ENCODE measurements around the gene ADARB2.
"Not testable (repeated sequence)": the region's sequence is repeated elsewhere in the genome, so short reads cannot be mapped to it uniquely, and the experiment has no call there.

ADARB2 gene

DNA sequence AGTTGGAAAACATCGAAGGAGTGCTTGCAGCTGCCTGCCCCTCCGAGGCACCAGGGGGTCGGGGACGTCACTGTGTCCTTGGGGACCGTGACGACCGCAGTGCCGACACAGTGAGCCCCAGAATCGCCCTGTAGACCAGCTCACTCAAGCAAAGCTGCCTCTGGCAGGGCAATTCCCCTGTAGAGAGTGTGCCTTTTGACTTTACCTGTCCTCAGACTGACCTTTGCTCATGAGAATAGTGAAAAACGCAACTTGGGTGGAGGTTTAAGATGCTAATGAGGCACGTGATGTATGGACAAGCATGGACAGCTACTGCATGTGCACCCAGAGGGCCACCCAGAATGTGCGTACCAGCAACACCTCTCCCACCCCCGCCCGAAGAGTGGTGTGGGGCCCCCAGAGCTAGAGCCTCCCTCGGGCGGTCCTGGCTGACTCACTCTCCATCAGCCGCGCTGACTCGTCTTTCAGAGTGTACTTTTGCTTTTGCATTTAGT, 271.9 kb downstream of the ADARB2 start:
- in situ Hi-C loops (cut with MboI; ENCODE audit: low sequenced_read_pairs) = no loop called here
- Histone ChIP-seq H3K27me3 (ENCODE audit: low read depth) (no peaks in the 10 kb centered on the region), H3K4me3 (no peak overlapping the region), H3K4me1 (no peaks in the 10 kb centered on the region), H3K9me3 (no peaks in the 10 kb centered on the region), H3K36me3 (replicated peaks) (no peaks in the 10 kb centered on the region)
- no peak for DNase-seq (ENCODE audit: low spot score in 2 of 2)

- Histone ChIP-seq H3K36me3 (replicated peaks) (no peaks in the 10 kb centered on the region), H3K4me3 (no peak overlapping the region), H3K27me3 (ENCODE audit: low read depth) (no peaks in the 10 kb centered on the region), H3K4me1 (no peaks in the 10 kb centered on the region), H3K9me3 (no peaks in the 10 kb centered on the region)
- no peak for DNase-seq (ENCODE audit: low spot score in 2 of 2)
- in situ Hi-C loops (cut with MboI; ENCODE audit: low sequenced_read_pairs) = no loop called here
Measured at GRCh38 chr10:1464881-1465417, 272.4 kb downstream of the ADARB2 start.

GRCh38 chr10:1463971-1464370, 273.4 kb downstream of the ADARB2 start:
- H3K36me3 ChIP-seq (replicated peaks); in situ Hi-C loops (cut with MboI; ENCODE audit: low sequenced_read_pairs); DNase-seq (ENCODE audit: low spot score in 2 of 2); H3K9me3 ChIP-seq; H3K4me1 ChIP-seq; H3K27me3 ChIP-seq (ENCODE audit: low read depth); H3K4me3 ChIP-seq: not testable (repeated sequence)

- in situ Hi-C loops (cut with MboI; ENCODE audit: low sequenced_read_pairs) = no loop called here
- H3K4me3 ChIP-seq = no peak overlapping the region
- no peaks in the 10 kb centered on the region for H3K4me1 ChIP-seq
- DNase-seq (ENCODE audit: low spot score in 2 of 2) = no peak
- H3K36me3 ChIP-seq (replicated peaks) = no peaks in the 10 kb centered on the region
- no peaks in the 10 kb centered on the region for H3K9me3 ChIP-seq
- no peaks in the 10 kb centered on the region for H3K27me3 ChIP-seq (ENCODE audit: low read depth)
Measured at GRCh38 chr10:1462994-1463633, 274.2 kb downstream of the ADARB2 start.

DNA sequence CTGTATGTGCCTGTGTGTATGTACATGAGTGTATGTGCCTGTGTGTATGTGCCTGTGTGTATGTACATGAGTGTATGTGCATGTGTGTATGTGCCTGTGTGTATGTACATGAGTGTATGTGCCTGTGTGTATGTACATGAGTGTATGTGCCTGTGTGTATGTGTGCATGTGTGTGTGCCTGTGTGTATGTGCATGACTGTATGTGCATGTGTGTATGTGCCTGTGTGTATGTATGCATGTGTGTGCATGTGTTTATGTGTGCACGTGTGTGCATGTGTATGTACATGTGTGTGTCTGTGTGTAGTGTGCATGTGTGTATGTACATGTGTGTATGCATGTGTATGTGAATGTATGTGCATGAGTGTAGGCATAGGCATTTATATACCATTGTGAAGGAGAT, 274.8 kb downstream of the ADARB2 start:
- H3K9me3 ChIP-seq = no peaks in the 10 kb centered on the region
- no peaks in the 10 kb centered on the region for H3K36me3 ChIP-seq (replicated peaks)
- H3K4me3 ChIP-seq = no peak overlapping the region
- no peaks in the 10 kb centered on the region for H3K4me1 ChIP-seq
- DNase-seq (ENCODE audit: low spot score in 2 of 2) = no peak
- in situ Hi-C loops (cut with MboI; ENCODE audit: low sequenced_read_pairs) = no loop called here
- H3K27me3 ChIP-seq (ENCODE audit: low read depth) = no peaks in the 10 kb centered on the region

GRCh38 chr10:1462032-1462431, 275.3 kb downstream of the ADARB2 start:
- Histone ChIP-seq H3K4me1 (no peaks in the 10 kb centered on the region), H3K4me3 (no peak overlapping the region), H3K9me3 (no peaks in the 10 kb centered on the region), H3K36me3 (replicated peaks) (no peaks in the 10 kb centered on the region), H3K27me3 (ENCODE audit: low read depth) (no peaks in the 10 kb centered on the region)
- in situ Hi-C loops (cut with MboI; ENCODE audit: low sequenced_read_pairs) = no loop called here
- DNase-seq (ENCODE audit: low spot score in 2 of 2) = no peak

DNA sequence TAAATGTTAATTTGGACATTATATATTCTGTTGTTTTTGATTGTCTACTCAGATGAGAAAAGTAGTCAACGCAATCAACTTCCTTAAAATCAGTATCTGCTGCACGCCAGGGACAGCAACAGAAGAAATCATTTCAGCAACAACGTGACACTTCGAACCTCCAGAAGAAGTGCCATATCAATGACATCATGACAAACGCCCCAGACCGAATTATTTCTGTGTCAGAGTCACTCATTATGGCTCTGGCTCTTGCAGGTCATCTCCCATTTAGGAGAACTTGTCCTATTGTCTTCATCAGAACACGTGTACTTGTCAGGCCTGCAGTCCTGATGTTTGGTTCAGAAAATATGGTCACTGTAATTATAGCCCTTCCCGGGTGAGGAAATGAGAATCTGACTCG, 276.3 kb downstream of the ADARB2 start:
- Histone ChIP-seq H3K9me3 (no peaks in the 10 kb centered on the region), H3K27me3 (ENCODE audit: low read depth) (no peaks in the 10 kb centered on the region), H3K4me3 (no peak overlapping the region), H3K36me3 (replicated peaks) (no peaks in the 10 kb centered on the region), H3K4me1 (no peaks in the 10 kb centered on the region)
- DNase-seq (ENCODE audit: low spot score in 2 of 2) = no peak
- in situ Hi-C loops (cut with MboI; ENCODE audit: low sequenced_read_pairs) = no loop called here

DNA sequence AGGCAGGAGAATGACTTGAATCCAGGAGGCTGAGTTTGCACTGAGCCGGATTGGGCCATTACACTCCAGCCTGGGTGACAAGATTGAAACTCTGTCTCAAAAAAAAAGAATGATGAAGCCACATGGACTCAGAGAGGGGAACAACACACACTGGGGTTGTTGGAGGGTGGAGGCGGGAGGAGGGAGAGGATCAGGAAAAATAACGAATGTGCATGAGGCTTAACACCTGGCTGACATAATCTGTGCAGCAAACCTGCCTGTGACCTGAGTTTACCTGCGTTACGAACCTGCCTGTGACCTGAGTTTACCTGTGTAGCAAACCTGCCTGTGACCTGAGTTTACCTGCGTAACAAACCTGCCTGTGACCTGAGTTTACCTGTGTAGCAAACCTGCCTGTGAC, 277.7 kb downstream of the ADARB2 start:
- H3K4me1 ChIP-seq; H3K27me3 ChIP-seq (ENCODE audit: low read depth); H3K9me3 ChIP-seq; H3K4me3 ChIP-seq; in situ Hi-C loops (cut with MboI; ENCODE audit: low sequenced_read_pairs); DNase-seq (ENCODE audit: low spot score in 2 of 2); H3K36me3 ChIP-seq (replicated peaks): not testable (repeated sequence)

DNA sequence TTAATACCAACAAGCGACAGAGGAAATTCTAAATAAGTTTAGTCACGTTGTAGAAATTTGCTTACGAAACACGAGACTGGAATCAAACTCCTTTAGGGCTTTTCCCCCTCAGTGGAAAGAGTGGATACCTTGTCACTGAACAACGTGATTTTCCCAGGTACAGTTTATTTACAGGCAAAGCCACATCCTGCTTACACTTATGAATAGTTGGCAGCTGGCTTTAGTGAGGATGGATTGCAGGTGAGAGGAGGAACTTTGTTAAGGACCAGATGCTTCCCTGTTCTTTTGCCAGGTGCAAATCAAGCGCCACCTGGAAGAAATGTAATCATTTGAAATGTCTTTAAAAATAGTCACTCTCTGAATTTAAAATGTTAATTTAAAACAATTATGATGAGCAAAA, 282.4 kb downstream of the ADARB2 start:
- Histone ChIP-seq H3K9me3 (no peaks in the 10 kb centered on the region), H3K4me3 (no peak overlapping the region), H3K4me1 (no peaks in the 10 kb centered on the region), H3K27me3 (ENCODE audit: low read depth) (no peaks in the 10 kb centered on the region), H3K36me3 (replicated peaks) (no peaks in the 10 kb centered on the region)
- in situ Hi-C loops (cut with MboI; ENCODE audit: low sequenced_read_pairs) = no loop called here
- no peak for DNase-seq (ENCODE audit: low spot score in 2 of 2)

GRCh38 chr10:1454428-1454827, 282.9 kb downstream of the ADARB2 start:
- Histone ChIP-seq H3K4me3 (no peak overlapping the region), H3K9me3 (no peaks in the 10 kb centered on the region), H3K27me3 (ENCODE audit: low read depth) (no peaks in the 10 kb centered on the region), H3K36me3 (replicated peaks) (no peaks in the 10 kb centered on the region), H3K4me1 (no peaks in the 10 kb centered on the region)
- no peak for DNase-seq (ENCODE audit: low spot score in 2 of 2)
- in situ Hi-C loops (cut with MboI; ENCODE audit: low sequenced_read_pairs) = no loop called here

DNA sequence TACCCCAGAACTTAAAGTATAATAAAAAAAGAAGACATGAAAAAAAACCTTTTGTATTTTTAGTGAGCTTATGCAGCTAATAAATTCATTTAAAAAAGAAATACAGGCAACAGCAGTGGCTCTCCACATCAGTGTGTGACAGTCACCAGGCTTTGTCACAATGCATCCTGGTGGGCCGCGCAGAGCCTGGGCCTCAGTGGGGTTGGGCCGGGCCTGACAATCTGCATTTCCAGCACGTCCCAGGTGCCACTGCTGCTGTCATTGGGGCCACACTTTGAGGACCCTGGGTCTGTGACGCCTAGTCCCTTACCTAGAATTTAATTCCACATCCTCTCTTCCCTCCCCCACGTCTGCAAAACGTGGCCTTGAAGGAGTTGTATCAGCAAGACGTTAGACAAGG, 284.5 kb downstream of the ADARB2 start:
- no peak for DNase-seq (ENCODE audit: low spot score in 2 of 2)
- no peaks in the 10 kb centered on the region for H3K36me3 ChIP-seq (replicated peaks)
- no peaks in the 10 kb centered on the region for H3K27me3 ChIP-seq (ENCODE audit: low read depth)
- H3K4me3 ChIP-seq = no peak overlapping the region
- in situ Hi-C loops (cut with MboI; ENCODE audit: low sequenced_read_pairs) = no loop called here
- no peaks in the 10 kb centered on the region for H3K9me3 ChIP-seq
- no peaks in the 10 kb centered on the region for H3K4me1 ChIP-seq

DNA sequence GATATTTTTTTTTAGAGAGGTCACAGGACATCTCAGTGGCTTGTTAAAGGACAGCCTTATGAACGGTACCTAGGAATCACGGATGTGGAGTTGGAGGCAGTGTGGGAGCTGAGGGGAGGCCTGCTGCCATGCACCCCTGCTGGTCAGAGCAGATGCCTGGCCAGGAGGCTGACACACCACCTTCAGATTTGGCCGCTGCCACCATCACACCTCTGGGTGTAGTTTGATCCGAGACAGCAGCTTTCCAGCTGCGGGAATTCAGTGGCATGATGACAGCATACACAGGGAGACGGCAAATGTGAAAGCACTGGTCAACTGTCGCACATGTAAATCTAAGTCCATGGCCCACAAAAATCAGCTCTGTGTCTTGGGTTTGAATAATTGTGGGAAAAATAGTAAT, 285.4 kb downstream of the ADARB2 start:
- no peak overlapping the region for H3K4me3 ChIP-seq
- no peaks in the 10 kb centered on the region for H3K4me1 ChIP-seq
- no peaks in the 10 kb centered on the region for H3K36me3 ChIP-seq (replicated peaks)
- DNase-seq (ENCODE audit: low spot score in 2 of 2) = no peak
- H3K27me3 ChIP-seq (ENCODE audit: low read depth) = no peaks in the 10 kb centered on the region
- no peaks in the 10 kb centered on the region for H3K9me3 ChIP-seq
- in situ Hi-C loops (cut with MboI; ENCODE audit: low sequenced_read_pairs) = no loop called here

DNA sequence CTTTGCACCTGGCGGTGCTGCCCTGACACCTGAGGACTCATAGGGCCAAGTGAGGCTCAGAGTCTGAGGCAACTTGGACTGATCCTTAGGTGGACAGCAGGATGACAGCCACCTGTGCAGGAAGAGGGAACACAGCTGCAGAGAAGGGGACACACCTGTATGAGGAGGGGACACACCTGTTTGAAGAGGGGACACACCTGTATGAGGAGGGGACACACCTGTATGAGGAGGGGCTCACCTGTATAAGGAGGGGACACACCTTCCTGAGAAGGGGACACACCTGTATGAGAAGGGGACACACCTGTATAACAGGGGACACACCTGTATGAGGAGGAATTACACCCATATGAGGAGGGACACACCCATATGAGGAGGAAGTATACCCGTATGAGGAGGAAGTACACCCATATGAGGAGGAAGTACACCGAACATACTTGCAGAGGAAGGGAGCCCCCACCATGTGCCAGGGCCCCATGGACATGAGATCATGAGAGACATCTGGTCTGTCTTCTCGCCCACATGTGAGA, 285.9 kb downstream of the ADARB2 start:
- in situ Hi-C loops (cut with MboI; ENCODE audit: low sequenced_read_pairs) = no loop called here
- DNase-seq (ENCODE audit: low spot score in 2 of 2) = no peak
- Histone ChIP-seq H3K36me3 (replicated peaks) (no peaks in the 10 kb centered on the region), H3K27me3 (ENCODE audit: low read depth) (no peaks in the 10 kb centered on the region), H3K9me3 (no peaks in the 10 kb centered on the region), H3K4me3 (no peak overlapping the region), H3K4me1 (no peaks in the 10 kb centered on the region)

- Histone ChIP-seq H3K9me3 (no peaks in the 10 kb centered on the region), H3K36me3 (replicated peaks) (no peaks in the 10 kb centered on the region), H3K4me3 (no peak overlapping the region), H3K4me1 (no peaks in the 10 kb centered on the region), H3K27me3 (ENCODE audit: low read depth) (no peaks in the 10 kb centered on the region)
- no peak for DNase-seq (ENCODE audit: low spot score in 2 of 2)
- in situ Hi-C loops (cut with MboI; ENCODE audit: low sequenced_read_pairs) = no loop called here
Measured at GRCh38 chr10:1449572-1450205, 287.6 kb downstream of the ADARB2 start.

Data from HAP-1 (cell line).